Measurements from ENCODE around the gene FBLIM1.

- TF ChIP-seq CTCF (IDR thresholded peaks at IDR 0.05) (no peak), POLR2A (IDR thresholded peaks at IDR 0.05) (no peak)
These were observed 37.5 kb downstream of the FBLIM1 start for GRCh38 chr1:15796086-15796462.

Data from testis (tissue), 2 donors.